GM15510 (cell line): ENCODE results near the gene BMPR1A.

ENCODE experiments used
- POLR2A ChIP-seq: IDR thresholded peaks from 3 replicates; pipeline ENCODE4 v1.6.1; 2011; ENCODE audit warnings: borderline replicate concordance; ENCODE audit not compliant: insufficient read length; ENCODE audit errors: extremely low read depth

BMPR1A gene

GRCh38 chr10:86956195-86956847, 199.9 kb downstream of the BMPR1A start:
- TF ChIP-seq POLR2A: no peak

DNA sequence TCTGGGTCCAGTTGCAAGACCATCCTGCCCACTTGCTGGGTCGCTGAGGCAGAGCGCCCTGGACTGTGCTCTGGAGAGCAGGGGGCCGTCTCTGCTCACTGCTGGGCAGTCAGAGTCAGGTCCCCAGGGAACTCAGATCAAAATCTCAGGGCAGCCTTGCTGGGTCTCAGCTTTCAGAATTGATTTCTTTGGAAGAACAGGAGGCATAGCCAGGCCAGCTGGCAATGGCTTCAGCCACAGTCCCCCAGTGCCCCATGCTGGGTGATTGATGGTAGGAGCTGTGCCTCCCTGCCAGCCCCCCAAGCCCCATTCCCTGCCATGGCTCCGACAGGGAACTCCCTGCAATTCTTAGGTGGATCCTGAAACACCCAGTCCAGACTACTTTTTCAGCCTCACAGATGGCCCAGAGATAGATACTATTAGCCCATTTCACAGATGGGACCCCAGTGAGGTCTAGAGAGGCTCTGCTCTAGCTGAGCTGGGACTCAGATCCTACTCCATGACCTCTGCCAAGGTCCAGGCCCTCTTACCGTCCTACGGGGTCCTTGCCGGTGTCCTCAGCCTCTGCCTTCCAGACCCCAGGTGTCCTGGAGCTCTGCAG, 200.5 kb downstream of the BMPR1A start:
- TF ChIP-seq POLR2A: no peak

DNA sequence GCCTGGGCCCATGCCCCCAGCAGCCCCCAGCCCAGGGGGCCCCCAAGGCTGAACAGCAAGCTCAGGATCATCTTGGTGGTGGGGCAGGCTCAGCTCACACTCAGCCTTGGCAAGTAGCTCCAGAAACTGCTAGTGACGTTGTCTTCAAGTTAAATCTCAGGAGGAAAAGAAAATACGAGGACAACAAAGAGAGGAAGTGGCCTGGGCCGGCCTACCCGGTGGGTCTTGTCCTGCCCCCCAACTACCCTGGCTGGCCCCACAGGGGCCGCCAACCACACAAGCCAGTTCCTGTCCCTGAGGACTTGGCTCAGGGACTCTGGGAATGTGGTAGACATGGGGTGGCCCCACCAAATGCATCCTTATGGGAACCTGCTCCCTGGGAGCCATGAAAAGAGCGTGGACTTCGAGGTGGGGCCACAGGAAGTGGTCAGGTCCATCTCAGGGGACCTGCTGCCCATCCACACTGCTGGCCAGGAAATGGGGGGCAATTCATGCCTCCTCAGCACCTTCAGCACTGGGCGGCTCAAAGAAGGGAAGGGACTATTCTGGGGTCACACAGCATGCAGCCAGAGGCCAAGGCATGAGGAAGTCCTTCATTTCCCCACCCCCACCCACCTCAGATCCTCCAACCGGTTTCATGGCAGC, 201.2 kb downstream of the BMPR1A start, which contains the start of gene MMRN2:
Gene MMRN2, minus strand, starts transcription at position 145 of the 645 bp plus-strand sequence. Its CDS starts 74 bp downstream, at position 71.
- TF ChIP-seq POLR2A: no peak

DNA sequence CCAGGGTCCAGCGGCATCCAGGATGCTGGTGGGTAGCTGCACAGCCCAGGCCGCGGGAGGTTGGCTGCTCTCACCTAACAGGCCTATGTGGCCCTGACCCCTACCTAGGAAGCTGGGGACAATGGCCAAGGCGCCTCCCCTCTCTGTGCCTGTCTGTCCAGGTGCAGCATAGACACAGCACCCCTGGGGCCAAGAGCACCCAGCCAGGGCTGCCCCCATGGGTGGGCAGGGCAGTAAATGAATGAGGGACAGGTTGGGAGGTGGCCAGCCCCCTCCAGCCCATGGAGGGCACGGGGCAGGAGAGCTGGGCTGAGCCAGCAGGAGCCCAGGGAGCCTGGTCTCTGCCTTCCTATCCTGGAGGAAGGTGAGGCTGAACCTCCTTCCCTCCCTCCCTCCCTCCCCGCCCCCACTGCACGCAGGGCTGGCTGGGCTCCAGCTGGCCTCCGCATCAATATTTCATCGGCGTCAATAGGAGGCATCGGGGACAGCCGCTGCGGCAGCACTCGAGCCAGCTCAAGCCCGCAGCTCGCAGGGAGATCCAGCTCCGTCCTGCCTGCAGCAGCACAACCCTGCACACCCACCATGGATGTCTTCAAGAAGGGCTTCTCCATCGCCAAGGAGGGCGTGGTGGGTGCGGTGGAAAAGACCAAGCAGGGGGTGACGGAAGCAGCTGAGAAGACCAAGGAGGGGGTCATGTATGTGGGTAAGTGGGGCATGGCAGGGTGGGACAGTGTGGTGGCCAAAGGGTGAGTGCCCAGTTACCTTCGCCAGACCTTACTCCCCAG, 201.9 kb downstream of the BMPR1A start, which contains the start of gene SNCG:
Gene SNCG, plus strand, starts transcription at position 484 of the 785 bp plus-strand sequence. Its CDS starts 99 bp downstream, at position 583.
- no peak for TF ChIP-seq POLR2A

GRCh38 chr10:86958901-86959736, 202.7 kb downstream of the BMPR1A start:
- no peak for TF ChIP-seq POLR2A

DNA sequence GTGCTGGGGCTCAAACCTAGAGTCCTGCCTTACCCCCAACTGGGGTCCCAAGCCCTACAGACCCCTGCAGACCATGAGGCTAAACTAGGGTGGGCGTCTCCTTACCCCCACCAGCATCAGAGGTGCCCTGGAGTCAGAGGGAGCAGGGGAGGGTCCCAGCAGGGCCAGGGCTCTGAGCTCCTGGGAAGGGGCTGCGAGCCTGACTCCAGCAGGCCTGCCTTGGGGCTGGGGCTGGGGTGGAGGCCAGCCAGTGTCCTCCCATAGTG, 203.3 kb downstream of the BMPR1A start:
- TF ChIP-seq POLR2A: no peak

DNA sequence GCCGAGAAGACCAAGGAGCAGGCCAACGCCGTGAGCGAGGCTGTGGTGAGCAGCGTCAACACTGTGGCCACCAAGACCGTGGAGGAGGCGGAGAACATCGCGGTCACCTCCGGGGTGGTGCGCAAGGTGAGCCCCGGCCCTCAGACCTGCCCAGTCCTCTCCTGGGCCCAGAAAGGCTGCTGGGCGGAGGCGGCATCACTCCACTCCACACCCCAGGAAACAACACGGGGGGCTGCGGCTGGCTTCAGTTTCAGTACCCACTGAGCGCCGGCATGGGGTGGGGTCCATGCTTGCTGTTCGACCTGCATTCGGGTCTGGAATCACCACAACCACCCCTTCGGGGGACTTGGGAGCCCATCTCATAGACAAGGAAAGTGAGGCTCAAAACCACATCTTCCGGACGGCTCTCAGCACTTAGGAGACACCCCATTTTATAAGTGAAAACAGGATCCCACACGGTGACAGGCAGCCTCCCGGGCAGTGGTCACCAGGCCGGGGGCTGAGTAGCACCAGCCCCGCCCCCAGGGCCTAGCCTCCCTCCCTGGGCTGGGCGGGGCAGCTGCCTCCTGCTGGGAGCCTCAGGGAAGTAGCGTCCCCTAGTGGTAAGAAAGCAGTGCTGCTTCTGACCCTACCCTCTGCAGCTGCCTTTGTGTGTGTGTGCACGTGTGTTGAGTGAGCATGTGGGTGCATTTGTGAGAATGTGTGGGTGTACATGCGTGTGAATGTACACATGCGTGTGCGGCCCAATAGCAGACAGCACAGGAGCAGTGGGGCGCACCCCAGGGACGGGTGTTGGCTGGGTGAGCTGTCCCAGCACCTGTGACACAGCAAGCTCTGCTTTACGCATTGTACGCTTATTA, 203.8 kb downstream of the BMPR1A start:
- no peak for TF ChIP-seq POLR2A

DNA sequence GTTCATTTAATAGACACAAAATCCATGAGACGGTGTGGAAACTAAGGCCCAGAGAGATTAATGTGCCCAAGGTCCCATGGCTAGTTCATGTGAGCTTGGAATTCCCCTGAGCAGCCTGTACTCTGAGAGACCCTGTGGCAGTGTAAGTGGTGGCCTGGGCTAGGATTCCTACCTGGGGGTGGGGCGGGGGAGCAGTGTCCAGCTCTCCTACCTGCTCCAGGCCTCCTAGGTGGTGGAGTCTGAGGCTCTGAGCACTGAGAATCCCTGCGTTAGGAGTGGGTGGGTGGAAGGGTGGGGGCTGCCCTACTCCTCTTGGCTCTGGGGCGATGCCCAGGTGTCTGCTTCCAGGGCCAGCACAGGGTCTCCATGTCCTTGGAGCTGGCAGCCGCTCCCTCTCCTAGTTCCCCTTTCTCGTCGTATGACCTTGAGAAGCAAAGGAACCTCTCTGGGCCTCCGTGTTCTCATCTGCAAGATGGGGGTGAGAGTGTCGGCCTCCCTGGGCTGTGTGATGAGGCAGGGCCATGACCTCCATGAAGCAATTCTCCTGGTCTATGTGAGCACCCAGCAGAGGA, 204.5 kb downstream of the BMPR1A start:
- no peak for TF ChIP-seq POLR2A

DNA sequence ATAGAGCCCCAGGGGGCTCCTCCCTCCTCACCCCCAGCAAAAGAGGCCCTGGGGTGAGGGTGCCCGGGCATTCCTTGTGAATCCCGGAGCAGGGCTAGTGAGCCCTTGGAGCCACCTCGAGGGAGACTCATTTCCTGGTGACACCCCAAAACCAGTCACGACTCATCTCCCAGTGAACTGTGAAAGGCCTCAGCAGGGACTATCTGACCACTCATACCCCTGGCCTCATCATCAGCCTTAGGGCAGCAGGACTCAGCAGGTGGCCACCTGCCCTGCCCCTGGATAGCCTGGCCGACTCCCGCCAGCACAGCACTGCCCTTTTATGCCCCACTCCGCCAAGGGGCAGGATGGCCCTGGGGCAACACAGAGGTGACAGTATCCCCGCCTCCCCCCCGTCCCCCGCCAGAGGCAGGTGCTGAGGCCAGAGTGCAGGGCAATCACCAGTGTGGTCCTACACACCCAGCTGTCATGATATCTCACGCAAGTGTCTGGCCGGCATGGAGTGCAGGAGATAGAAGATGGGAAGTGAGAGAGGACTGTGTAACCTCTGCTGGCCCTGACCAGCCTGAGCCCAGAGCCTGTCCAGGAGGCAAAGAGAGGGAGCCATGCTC, 205.2 kb downstream of the BMPR1A start:
- no peak for TF ChIP-seq POLR2A

DNA sequence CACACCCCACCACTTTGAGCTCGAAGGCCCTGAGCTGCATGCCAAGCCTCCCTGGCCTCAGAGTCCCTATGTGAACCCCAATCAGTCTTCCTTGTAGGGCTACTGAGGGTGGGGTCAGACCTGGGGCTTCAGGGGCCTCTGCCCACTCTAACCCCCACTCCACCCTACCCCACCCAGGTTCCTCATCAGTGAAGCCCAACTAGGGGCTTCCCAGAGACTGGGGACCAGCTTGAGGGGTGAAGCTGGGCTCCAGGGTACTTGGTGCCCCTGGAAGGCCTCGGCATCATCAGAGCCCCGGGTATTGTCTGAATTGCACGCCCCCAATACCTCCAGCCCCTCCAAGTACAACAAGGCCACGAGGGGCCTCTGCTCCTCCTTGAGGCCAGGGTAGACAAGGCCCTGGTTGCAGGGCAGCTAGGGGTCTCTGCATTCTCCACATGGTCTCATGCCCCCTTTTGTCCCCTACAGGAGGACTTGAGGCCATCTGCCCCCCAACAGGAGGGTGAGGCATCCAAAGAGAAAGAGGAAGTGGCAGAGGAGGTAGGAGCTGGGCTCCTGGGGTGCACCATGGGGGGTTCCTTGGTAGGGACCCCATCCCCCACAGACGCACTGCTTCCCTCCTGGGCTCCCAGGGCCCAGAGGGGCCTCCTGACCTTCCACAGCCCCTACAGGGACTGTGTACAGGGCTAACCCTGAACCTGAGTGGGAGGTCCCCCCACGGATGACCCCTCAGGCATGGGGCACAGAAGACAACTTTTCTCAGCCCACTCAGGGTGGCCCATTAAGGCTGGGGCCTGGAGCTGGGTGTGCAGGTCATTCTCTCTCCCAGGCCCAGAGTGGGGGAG, 205.9 kb downstream of the BMPR1A start:
- TF ChIP-seq POLR2A: no peak

GRCh38 chr10:86962981-86963310, 206.5 kb downstream of the BMPR1A start:
- TF ChIP-seq POLR2A: no peak

GRCh38 chr10:86963341-86963919, 207.0 kb downstream of the BMPR1A start:
- no peak for TF ChIP-seq POLR2A
